ENCODE data around the gene PATE3.

PATE3 gene, protein sequence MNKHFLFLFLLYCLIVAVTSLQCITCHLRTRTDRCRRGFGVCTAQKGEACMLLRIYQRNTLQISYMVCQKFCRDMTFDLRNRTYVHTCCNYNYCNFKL

GRCh38 chr11:125787827-125788226 lies at the start of gene PATE3:
Gene PATE3 (plus strand): TSS chr11:125788127. CDS start chr11:125788152, 25 bp downstream.
- no peaks in the 10 kb centered on the region for H3K36me3 ChIP-seq (ENCODE audit: control insufficient read depth, insufficient read depth, low read length)
- H3K9ac ChIP-seq (ENCODE audit: low read length) = no peak within 1 kb of the TSS
- no peaks in the 10 kb centered on the region for H3K4me1 ChIP-seq (ENCODE audit: control insufficient read depth, insufficient read depth, low read length)
- H3K4me3 ChIP-seq (ENCODE audit: low read length) = no peak within 1 kb of the TSS
- H3K27me3 ChIP-seq (ENCODE audit: control insufficient read depth, insufficient read depth, low read length) = no peaks in the 10 kb centered on the region
- H3K27ac ChIP-seq (ENCODE audit: low read depth, low read length) = no peak within 1 kb of the TSS

DNA sequence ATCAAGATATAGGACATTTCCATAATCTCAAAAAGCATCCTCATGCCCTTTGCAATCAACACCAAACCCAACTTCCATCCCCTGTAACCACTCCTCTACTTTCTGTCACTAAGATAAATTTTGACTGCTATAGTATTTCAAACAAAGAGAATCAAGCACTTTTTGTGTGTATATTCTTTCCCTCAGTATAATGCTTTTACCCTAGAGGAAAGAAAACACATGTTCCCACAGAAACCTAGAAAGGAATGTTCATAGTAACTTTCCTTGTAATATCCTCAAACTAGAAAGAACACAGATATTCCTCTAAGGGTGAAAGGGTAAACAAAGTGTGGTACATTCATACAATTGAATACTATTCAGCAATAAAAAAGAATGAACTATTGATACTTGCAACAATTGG lies 47.3 kb upstream of the PATE3 start:
- Histone ChIP-seq H3K27me3 (ENCODE audit: control insufficient read depth, insufficient read depth, low read length) (no peaks in the 10 kb centered on the region), H3K9ac (ENCODE audit: low read length) (no peak overlapping the region), H3K27ac (ENCODE audit: low read depth, low read length) (no peak overlapping the region), H3K36me3 (ENCODE audit: control insufficient read depth, insufficient read depth, low read length) (no peaks in the 10 kb centered on the region), H3K4me3 (ENCODE audit: low read length) (no peak overlapping the region), H3K4me1 (ENCODE audit: control insufficient read depth, insufficient read depth, low read length) (no peaks in the 10 kb centered on the region)

GRCh38 chr11:125743681-125744080 lies 44.2 kb upstream of the PATE3 start:
- Histone ChIP-seq H3K27ac (ENCODE audit: low read depth, low read length) (no peak overlapping the region), H3K27me3 (ENCODE audit: control insufficient read depth, insufficient read depth, low read length) (no peaks in the 10 kb centered on the region), H3K9ac (ENCODE audit: low read length) (no peak overlapping the region), H3K4me1 (ENCODE audit: control insufficient read depth, insufficient read depth, low read length) (no peaks in the 10 kb centered on the region), H3K36me3 (ENCODE audit: control insufficient read depth, insufficient read depth, low read length) (no peaks in the 10 kb centered on the region), H3K4me3 (ENCODE audit: low read length) (no peak overlapping the region)

DNA sequence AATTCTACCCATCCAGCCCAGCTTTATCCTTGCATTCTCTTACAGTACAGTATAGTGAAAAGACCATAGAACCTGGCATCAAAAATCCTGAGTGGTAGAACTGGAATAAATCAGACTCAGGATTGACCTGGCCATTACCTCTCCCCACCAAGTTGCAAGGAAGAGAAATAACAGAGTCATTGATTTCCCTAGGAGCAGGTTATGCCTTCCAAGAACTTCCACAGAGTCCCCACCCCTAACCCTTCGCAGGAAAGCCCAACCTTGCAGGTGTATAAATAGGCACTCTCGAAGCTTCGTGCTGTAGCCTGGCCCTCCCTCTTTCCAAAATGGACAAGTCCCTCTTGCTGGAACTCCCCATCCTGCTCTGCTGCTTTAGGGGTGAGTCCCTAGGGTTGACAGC lies 41.9 kb upstream of the PATE3 start, which contains the start of gene PATE1:
TSS of gene PATE1 (plus strand) at position 301 of the 400 bp plus-strand sequence. CDS start at position 327, 26 bp downstream.
- H3K36me3 ChIP-seq (ENCODE audit: control insufficient read depth, insufficient read depth, low read length) = no peaks in the 10 kb centered on the region
- no peak within 1 kb of the TSS for H3K27ac ChIP-seq (ENCODE audit: low read depth, low read length)
- H3K4me3 ChIP-seq (ENCODE audit: low read length) = no peak within 1 kb of the TSS
- no peak within 1 kb of the TSS for H3K9ac ChIP-seq (ENCODE audit: low read length)
- H3K4me1 ChIP-seq (ENCODE audit: control insufficient read depth, insufficient read depth, low read length) = no peaks in the 10 kb centered on the region
- H3K27me3 ChIP-seq (ENCODE audit: control insufficient read depth, insufficient read depth, low read length) = no peaks in the 10 kb centered on the region

- Histone ChIP-seq H3K27me3 (ENCODE audit: control insufficient read depth, insufficient read depth, low read length) (no peaks in the 10 kb centered on the region), H3K36me3 (ENCODE audit: control insufficient read depth, insufficient read depth, low read length) (no peaks in the 10 kb centered on the region), H3K4me1 (ENCODE audit: control insufficient read depth, insufficient read depth, low read length) (no peaks in the 10 kb centered on the region), H3K9ac (ENCODE audit: low read length) (no peak overlapping the region), H3K4me3 (ENCODE audit: low read length) (no peak overlapping the region), H3K27ac (ENCODE audit: low read depth, low read length) (no peak overlapping the region)
Measured at GRCh38 chr11:125750629-125751028, 37.3 kb upstream of the PATE3 start.

DNA sequence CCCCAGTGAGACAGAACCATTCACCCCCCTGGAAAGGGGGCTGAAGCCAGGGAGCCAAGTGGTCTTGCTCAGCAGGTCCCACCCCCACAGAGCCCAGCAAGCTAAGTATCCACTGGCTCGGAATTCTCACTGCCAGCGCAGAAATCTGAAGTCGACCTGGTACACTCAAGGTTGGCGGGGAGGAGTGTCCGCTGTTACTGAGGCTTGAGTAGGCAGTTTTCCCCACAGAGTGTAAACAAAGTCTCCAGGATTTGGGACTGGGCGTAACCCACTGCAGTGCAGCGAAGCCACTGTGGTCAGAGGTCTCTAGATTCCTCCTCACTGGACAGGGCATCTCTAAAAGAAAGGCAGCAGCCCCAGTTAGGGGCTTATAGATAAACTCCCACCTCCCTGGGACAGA lies 31.9 kb upstream of the PATE3 start:
- Histone ChIP-seq H3K9ac (ENCODE audit: low read length) (no peak overlapping the region), H3K27me3 (ENCODE audit: control insufficient read depth, insufficient read depth, low read length) (no peaks in the 10 kb centered on the region)

DNA sequence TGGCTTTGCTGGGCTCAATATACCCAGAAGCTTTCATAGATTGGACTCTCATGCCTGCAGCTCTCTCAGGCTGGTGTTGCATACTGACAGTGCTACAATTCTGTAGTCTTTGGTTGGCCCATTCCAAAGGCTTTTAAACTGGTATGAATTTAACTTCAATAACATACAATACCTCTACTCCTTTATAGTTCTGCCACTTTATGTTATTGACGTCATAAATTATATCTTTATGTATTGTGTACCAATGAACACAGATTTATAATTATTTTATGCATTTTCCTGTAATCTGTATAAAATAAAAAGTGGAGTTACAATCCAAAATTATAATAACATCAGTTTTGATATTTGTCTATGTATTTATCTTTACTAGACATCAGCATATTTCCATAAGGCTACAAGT lies 25.5 kb upstream of the PATE3 start:
- no peaks in the 10 kb centered on the region for H3K4me1 ChIP-seq (ENCODE audit: control insufficient read depth, insufficient read depth, low read length)

More for the DNA sequence above, 31.9 kb upstream of the PATE3 start:
- no peaks in the 10 kb centered on the region for H3K4me1 ChIP-seq (ENCODE audit: control insufficient read depth, insufficient read depth, low read length)
- H3K36me3 ChIP-seq (ENCODE audit: control insufficient read depth, insufficient read depth, low read length) = no peaks in the 10 kb centered on the region
- H3K4me3 ChIP-seq (ENCODE audit: low read length) = no peak overlapping the region
- no peak overlapping the region for H3K27ac ChIP-seq (ENCODE audit: low read depth, low read length)

GRCh38 chr11:125763483-125763882 lies 24.4 kb upstream of the PATE3 start:
- Histone ChIP-seq H3K27ac (ENCODE audit: low read depth, low read length) (no peak overlapping the region), H3K4me3 (ENCODE audit: low read length) (no peak overlapping the region), H3K36me3 (ENCODE audit: control insufficient read depth, insufficient read depth, low read length) (no peaks in the 10 kb centered on the region), H3K9ac (ENCODE audit: low read length) (no peak overlapping the region), H3K27me3 (ENCODE audit: control insufficient read depth, insufficient read depth, low read length) (no peaks in the 10 kb centered on the region), H3K4me1 (ENCODE audit: control insufficient read depth, insufficient read depth, low read length) (no peaks in the 10 kb centered on the region)

More for the DNA sequence above, 25.5 kb upstream of the PATE3 start:
- Histone ChIP-seq H3K4me3 (ENCODE audit: low read length) (no peak overlapping the region), H3K9ac (ENCODE audit: low read length) (no peak overlapping the region), H3K27me3 (ENCODE audit: control insufficient read depth, insufficient read depth, low read length) (no peaks in the 10 kb centered on the region), H3K36me3 (ENCODE audit: control insufficient read depth, insufficient read depth, low read length) (no peaks in the 10 kb centered on the region), H3K27ac (ENCODE audit: low read depth, low read length) (no peak overlapping the region)

DNA sequence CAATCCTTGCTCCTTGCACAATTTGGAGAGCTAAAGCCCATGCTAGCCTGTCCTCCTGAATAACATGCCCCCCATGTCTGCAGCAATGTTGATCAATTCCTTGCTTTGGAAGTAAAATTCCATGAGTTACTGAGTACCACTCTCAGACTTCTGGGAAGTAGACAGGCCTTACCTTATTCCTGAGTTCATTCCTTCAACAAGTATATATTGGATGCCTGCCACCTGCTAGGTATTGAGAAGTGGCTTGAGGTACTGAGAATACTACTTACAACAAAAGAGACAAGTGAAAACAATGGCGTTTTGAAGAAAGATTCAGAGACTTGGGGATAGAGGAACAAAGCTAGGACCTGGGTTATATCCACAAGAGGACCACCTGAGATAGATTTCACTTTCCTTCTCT lies 21.7 kb upstream of the PATE3 start:
- no peak overlapping the region for H3K4me3 ChIP-seq (ENCODE audit: low read length)
- H3K27ac ChIP-seq (ENCODE audit: low read depth, low read length) = no peak overlapping the region
- H3K9ac ChIP-seq (ENCODE audit: low read length) = no peak overlapping the region
- no peaks in the 10 kb centered on the region for H3K4me1 ChIP-seq (ENCODE audit: control insufficient read depth, insufficient read depth, low read length)
- H3K27me3 ChIP-seq (ENCODE audit: control insufficient read depth, insufficient read depth, low read length) = no peaks in the 10 kb centered on the region
- H3K36me3 ChIP-seq (ENCODE audit: control insufficient read depth, insufficient read depth, low read length) = no peaks in the 10 kb centered on the region

DNA sequence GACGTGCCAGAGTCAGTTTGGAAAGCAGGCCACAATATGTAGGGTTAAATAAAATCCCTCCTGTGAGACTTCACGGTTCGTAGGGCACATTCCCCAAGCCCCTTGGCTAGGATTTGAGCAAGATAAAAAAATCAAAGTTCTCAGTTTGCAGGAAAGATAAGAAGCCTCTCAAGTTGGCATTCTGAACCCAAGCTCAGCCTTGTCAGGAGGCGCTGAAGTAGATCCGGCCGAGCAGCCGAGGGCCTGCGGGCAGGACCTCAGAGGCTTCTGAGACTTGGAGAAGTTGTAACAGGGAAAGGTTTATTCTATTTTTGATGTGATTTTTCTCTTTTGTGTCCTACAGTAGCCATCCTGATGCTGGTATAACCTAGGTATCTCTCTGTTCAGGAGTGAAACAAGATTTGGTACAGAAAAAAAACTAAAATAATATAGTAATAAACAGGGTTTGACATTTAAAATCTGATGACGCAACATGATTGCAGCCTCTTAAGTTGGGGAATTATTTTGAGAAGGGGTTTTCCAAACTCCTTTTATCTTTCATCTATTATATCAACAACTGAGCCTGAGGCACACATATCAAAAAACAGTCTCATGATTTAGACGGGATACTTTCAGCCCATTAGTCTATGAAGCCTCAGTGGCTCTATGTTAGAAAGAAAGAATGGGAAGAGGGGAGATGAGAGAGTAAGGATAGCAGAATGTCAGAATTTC lies 19.4 kb upstream of the PATE3 start:
- Histone ChIP-seq H3K27ac (ENCODE audit: low read depth, low read length) (no peak overlapping the region), H3K9ac (ENCODE audit: low read length) (no peak overlapping the region)

GRCh38 chr11:125770583-125770982 lies 17.3 kb upstream of the PATE3 start:
- H3K9ac ChIP-seq (ENCODE audit: low read length) = no peak overlapping the region
- H3K27me3 ChIP-seq (ENCODE audit: control insufficient read depth, insufficient read depth, low read length) = no peaks in the 10 kb centered on the region
- H3K36me3 ChIP-seq (ENCODE audit: control insufficient read depth, insufficient read depth, low read length) = no peaks in the 10 kb centered on the region
- H3K4me3 ChIP-seq (ENCODE audit: low read length) = no peak overlapping the region
- no peak overlapping the region for H3K27ac ChIP-seq (ENCODE audit: low read depth, low read length)
- no peaks in the 10 kb centered on the region for H3K4me1 ChIP-seq (ENCODE audit: control insufficient read depth, insufficient read depth, low read length)

More for the DNA sequence above, 19.4 kb upstream of the PATE3 start:
- no peaks in the 10 kb centered on the region for H3K4me1 ChIP-seq (ENCODE audit: control insufficient read depth, insufficient read depth, low read length)
- no peak overlapping the region for H3K4me3 ChIP-seq (ENCODE audit: low read length)
- no peaks in the 10 kb centered on the region for H3K27me3 ChIP-seq (ENCODE audit: control insufficient read depth, insufficient read depth, low read length)
- no peaks in the 10 kb centered on the region for H3K36me3 ChIP-seq (ENCODE audit: control insufficient read depth, insufficient read depth, low read length)

GRCh38 chr11:125772834-125773505 lies 15.0 kb upstream of the PATE3 start:
- Histone ChIP-seq H3K27me3 (ENCODE audit: control insufficient read depth, insufficient read depth, low read length) (no peaks in the 10 kb centered on the region), H3K36me3 (ENCODE audit: control insufficient read depth, insufficient read depth, low read length) (no peaks in the 10 kb centered on the region), H3K4me1 (ENCODE audit: control insufficient read depth, insufficient read depth, low read length) (no peaks in the 10 kb centered on the region), H3K4me3 (ENCODE audit: low read length) (no peak overlapping the region), H3K9ac (ENCODE audit: low read length) (no peak overlapping the region), H3K27ac (ENCODE audit: low read depth, low read length) (no peak overlapping the region)

All from rectal smooth muscle tissue (tissue), 1 donor.